ENCODE data around the gene PI3. TPM values are rescaled to one million over a fixed set of nuclear protein-coding genes. Genes with fewer than 3 reads are reported as not detected.
A peak's percentile ranks its signal among the peaks of the same experiment; 100 is the strongest.
"Not testable (repeated sequence)": the region's sequence is repeated elsewhere in the genome, so short reads cannot be mapped to it uniquely, and the experiment has no call there.

PI3 gene, protein sequence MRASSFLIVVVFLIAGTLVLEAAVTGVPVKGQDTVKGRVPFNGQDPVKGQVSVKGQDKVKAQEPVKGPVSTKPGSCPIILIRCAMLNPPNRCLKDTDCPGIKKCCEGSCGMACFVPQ
- not detected for polyA plus RNA-seq (2013, experiment 1 of 2; ENCODE audit: insufficient read length)
- not detected for polyA plus RNA-seq (2013, experiment 2 of 2; ENCODE audit: insufficient read length)

DNA sequence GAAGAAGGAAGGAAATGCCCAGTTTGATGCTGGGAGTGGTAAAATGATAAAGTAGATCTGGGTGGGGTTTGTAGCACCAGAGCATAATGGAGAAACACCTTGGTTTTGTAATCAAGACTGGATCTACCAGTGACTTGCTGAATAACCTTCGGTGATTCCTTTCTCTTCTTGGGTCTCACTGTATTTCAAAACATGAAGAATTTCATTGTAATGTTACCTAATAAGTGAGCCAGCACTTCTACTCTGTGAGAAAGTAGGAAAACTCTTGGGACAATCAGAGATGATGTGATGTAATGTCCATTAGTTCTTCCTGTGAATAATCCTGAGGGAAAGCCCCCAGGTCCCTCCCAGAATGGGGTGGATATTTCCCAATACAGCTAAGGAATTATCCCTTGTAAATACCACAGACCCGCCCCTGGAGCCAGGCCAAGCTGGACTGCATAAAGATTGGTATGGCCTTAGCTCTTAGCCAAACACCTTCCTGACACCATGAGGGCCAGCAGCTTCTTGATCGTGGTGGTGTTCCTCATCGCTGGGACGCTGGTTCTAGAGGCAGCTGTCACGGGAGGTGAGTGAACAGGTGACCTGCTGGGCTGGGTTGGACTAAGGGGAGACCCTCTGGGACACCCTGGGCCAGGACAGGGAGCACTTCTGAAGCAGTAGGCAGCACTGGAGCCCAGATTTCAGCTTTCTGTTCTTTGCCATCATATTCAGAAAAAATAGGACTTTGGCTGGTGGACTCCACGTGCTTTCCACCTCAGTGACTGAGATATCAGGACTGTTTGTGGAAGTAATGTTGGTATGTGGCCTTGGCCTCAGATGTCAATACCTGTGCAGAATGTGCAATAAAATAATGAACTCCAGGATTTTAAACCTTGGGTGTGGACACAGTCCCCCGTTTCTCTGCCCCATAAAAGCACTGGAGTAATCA, at the start of gene PI3:
Gene PI3, plus strand, starts transcription at position 469 of the 931 bp plus-strand sequence. Its CDS starts 21 bp downstream, at position 490.
- DNase-seq: no peak

DNA sequence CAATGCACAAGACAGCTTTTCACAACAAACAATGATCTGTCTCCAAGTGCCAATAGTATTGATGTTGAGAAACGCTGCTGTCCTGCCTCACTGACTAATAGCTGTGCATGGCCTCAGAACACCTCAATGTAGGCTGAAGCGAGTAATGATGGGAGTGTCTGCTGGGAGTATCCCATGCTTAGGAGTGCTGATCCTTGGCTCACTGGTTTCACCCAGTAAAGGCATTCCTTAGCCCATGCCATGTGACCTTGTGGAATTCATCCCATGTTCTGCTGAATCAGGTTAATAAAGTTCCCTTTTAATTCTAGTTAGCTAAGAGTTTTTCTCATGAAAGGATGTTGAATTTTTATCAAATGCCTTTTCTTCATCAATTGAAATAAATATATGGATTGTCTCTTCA, 46.6 kb upstream of the PI3 start:
- DNase-seq: no peak

DNA sequence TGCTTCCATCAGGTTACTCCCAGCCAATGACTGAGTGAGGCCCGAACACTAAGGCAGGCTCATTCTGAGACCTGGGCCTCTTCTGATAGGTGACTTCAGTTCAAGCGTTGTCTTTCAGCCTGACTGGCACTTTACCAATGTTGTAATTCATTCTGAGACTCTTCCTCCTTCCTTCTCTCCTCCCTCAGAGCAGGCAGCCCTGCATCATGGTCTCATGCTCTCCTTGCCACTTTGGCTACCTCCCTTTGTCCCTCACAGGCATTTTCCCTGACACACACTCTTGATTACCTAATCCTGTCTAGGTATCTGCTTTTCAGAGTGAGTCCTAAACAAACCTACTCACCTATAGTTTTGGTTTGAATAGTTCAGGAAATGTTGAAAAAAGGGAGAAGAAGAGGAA, 37.8 kb upstream of the PI3 start:
- no peak for DNase-seq

DNA sequence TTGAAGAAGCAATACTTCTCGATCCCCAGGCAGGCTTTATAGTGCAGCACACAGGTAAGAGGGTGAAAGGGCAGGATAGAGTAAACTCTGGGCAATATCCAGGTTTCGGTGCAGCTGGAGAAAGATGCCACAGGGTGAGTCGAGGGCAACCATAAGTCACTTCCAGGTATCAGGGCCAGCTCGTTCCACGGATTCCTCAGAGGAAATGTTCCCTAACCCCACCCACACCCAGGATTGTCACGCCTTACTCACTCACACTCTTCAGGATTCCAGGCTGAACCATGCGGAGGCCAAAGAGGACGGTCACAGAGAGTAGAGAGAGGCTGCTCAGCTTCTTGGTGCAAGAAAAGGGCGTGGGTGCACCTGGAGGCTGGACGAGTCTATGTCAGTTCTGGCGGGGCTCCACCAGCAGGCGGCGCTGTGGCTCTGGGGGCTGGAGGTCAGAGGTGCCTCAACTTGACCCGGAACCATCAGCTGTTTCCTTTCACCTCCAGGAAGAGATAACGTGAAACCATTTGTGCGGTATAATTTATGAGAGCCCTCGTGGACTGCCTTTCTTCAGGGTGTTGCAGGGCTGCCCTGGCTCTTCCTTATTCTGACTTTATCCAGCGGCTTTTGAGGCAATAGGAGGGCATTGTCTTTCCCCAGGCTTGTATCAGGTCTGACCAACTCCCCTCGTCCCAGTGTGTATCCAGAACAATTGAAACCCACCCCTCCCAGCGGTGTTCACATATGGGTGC, 36.0 kb upstream of the PI3 start:
- DNase-seq: no peak

DNA sequence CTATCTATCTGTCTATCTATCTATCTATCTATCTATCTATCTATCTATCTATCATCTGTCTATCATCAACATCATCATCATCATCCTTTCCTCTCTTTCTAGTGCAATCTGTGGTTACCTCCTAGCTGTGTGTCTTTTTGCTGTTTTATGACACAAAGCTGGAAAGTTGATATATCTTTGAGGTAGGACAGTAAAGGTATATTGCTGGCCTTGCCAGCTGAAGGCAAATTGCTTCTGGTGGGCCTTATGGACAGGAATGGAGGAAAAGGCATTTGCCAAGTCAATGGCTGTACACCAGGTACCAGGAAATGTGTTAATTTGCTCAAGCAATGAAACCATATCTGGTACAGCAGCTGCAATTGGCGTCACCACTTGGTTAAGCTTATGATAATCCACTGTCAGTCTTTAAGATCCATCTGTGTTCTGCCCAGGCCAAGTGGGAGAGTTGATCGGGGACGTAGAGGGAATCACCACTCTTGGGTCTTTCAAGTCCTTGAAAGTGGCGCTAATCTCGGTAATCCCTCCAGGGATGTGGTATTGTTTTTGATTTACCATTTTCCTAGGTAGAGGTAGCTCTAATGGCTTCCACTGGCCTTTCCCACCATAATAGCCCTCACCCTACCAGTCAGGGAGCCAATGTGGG, 34.8 kb upstream of the PI3 start:
- DNase-seq: not testable (repeated sequence)

DNA sequence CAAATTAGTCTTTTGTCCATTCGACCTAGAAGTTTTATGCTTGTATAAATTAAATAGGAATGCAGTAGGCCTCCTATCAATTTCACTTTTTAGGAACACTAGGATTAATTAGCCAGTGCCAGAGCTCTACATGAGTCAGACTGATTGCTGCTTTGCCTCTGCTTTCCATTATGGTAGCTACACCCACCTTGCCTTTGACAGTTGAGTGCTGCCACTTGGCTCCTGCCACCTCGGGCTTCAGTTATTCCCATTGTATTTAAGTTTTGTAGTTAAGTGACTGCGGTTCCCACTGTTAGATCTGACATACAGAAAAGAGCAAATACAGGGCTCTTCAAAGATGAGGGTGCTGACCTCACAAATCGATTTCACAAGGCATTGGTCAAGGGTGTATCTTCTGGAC, 33.9 kb upstream of the PI3 start:
- DNase-seq: no peak

DNA sequence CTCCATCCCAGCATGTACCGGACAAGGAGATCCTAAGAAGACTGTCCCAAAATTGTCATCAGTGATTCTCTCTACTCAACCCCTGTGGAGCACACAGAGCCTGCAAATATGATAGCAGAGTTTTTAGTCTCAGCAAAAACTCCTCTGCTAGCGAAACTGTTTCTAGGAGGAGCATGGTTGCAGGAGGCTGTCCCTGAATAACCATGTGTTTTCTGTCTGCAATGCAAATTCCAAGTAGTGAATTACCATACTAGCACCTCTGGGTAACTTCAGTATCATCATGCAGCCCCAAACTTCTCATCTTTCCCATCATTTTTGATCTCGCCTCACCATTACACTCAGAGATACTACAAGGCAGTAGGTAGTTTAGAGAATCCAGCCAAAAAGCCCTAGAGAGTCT, 25.6 kb upstream of the PI3 start:
- DNase-seq: no peak

DNA sequence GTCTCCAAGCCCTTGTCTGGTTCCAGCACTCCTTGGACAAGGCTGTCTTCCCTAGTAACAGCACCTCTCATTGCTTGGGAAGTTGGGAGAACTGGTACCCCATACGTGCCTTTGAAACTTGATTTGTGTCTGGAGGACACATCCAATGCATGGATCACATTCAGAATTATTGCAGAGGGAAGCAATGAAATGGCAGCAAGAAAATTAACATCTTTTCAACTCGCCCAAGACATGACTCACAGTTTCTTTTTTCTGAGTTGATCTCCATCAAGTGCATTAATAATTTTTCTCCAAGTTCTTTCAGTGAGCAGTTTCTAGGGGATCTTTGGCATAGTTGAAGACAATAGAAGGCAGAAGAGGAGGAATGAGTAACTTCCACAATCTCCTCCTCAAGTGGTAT, 22.3 kb upstream of the PI3 start:
- no peak for DNase-seq

DNA sequence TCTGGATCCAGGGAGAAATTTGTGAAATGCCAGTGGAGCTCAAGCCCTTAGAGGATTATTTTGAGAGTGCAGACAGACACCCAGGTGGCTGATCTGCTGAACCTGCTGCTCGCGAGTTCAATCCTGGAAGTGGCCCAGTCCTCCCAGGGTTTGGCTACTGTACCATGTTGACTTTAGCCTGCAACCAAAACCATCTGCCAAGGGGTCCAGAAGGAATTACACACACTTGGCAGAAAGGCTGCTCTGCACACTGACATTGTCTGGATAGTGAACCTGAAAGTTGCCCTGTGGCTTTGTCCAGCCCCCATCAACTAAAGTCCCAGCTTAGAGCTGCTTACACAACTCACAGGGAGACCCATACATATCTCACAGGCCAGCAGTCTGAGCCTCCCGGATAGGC, 21.6 kb upstream of the PI3 start:
- DNase-seq: no peak

DNA sequence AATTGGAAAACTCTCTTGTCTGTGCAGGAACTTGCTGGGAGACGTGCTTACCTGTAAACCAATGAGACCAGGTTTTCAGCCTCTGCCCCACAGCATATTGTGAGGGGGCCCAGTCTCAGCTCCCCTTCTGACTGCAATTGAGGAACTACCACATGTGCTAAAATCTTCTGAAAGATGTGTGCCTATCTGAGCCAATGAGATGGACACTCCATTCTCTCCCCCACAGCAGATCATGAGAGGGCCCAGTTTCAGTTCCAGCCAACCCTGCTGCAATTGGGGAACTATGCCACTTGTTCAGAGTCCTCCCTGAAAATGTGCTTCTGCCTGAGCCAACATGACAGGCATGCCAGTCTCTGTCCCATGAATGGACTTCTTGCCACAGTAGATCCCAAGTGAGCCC, 20.9 kb upstream of the PI3 start:
- no peak for DNase-seq

DNA sequence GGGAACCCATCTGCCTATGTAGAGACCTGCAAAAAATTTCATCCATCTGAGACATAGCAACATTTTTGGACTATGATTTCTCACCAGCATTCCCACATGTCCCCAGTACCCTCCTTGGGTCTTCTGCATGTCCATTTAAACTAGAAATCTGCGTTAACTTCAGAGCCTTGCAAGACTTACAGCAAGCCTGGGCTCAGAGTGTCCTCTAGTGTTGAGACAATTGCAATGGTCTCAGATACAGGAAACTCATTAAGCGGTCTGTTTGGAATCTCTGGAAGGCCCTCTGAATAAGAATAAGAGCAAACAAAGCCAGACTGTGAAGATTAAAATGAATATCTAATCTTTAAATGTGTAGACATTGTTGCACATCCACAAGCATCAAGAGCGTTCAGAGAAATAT, 20.5 kb upstream of the PI3 start:
- DNase-seq: no peak

DNA sequence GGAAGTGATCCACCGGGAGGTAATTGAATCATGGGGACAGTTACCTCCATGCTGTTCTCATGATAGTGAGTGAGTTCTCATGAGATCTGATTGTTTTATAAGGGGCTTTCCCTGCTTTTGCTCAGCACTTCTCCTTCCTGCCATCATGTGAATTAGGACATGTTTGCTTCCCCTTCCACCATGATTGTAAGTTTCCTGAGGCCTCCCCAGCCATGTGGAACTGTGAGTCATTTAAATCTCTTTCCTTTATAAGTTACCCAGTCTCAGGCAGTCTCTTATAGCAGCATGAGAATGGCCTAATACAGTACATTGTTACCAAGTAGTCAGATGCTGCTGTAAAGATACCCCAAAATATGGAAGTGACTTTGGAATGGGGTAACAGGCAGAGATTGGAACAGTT, 19.9 kb upstream of the PI3 start:
- not testable (repeated sequence) for DNase-seq

DNA sequence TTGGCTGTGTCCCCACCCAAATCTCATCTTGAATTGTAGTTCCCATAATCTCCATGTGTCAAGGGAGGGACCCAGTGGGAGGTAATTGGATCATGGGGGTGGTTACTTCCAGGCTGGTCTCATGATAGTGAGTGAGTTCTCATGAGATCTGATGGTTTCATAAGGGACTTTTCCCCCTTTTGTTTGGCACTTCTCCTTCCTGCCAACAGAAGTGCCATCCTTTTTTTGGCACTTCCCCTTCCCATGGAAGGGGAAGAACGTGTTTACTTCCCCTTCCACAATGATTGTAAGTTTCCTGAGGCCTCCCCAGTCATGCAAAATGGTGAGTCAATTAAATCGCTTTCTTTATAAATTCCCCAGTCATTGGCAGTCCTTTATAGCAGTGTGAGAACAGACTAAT, 18.0 kb upstream of the PI3 start:
- no peak for DNase-seq

DNA sequence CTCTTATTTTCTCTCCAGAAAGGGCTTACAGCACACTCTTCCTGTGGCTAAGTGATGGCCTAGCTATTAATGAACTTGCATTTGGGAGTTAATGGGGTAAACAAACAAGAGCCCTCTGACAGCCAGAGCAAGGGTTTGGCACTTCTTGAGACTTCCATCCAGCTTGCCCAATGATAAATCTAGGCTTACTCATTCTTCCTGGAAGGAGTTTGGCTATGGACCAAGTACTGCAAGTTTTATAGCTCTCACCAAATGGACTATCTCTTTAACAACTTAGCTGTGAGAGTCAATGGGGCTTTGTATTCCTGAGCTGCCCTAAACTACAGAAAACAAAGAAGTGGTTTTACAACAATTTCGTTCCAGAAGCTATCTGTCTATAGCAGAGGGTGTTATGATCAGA, 16.7 kb upstream of the PI3 start:
- peak; percentile 70 for DNase-seq

DNA sequence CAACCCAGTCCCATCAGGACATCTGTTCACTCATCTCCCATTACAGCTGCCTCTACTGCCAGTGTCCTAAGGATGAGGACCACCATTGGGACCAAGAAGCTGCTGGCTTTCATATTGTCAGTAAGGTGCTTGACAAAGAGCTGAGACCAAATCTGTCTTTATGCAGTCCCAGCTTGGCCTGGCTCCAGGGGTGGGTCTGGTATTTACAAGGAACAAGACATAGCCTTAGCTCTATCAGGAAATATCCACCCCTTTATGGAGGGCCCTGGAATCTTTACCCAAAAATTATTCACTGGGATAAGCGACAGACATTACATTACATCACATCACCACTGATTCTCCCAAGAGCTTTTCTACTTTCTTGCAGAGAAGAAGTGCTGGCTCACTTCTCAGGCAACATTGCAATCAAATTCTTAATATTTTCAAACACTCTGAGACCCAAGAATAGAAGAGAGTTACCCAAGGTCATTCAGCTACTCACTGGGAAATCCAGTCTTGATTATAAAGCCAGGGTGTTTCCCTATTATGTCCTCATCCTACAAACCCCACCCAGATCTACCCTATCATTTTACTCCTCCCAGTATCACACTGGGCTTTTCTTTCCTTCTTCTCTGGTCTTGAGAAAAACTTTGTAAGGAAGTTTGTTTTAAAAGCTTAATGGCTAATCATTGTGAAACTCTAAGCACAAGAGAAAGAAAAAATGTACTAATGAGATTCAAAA, 11.5 kb upstream of the PI3 start:
- no peak for DNase-seq

DNA sequence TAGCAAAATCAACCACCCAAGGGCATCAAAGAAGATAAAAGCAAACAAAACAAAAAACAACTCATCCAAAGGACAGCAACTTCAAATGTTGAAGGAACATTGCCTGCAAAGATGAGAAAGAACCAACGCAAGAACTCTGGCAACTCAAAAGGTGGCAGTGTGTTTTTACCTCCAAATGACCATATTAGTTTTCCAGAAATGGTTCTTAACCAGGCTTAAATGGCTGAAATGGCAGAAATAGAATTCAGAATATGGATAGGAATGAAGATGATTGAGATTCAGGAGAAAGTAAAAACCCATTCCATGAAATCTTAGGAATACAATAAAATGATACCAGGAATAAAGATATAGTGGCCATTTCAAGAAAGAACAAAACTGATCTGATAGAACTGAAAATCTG, 9.8 kb upstream of the PI3 start:
- no peak for DNase-seq

DNA sequence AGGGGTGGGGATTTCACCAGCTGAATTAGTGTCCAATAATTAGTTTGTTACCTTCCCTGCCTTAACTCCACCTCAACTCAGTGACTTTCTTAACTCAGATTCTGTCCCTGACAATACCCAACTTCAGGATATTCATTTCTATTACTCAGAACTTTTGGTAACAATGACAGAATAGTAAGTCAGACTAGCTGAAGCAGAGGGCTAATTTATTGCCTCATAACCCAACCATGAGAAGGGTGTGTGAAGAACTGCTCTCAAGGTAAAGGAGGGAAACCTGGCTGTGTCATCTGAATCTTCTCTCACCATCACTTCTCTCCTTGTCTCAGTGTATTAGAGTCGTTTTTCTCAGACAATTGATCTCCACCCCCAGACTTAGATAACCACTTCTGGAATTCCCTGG, 1.2 kb upstream of the PI3 start:
- no peak for DNase-seq

DNA sequence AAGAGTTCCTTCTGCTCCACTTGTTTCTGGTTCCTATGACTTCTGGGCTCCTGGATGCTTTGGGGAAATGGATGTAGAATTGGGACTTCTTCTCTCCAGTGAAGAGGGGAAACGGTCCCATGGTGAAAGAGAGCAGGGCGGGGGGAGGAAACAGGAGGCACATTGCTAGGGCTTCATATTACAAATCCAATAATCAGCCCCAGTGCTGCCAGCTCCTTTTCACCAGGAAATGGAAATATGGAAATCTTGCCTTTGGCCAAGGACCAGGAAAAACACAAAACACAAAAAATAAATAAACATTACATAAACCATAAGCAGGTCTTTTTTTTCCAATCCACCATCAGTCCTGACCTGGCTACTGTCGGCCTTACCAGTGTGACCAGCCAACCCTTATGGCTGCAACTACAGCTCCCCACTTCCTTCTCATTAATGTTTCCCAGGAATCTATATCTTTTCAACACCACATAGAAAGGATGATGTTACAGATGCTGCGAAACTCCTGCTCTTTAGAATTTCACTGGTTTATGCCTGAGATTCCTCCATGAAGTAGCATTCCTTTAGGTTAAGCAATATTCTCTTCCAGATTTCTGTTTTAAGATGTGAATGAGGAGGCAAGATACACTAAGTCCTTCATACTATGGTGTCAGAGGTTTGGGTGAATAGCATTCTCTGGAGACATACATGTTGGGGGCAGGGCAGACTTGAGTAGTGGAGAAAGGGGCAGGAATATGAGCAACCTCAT, 2.0 kb downstream of the PI3 start:
- DNase-seq: no peak

DNA sequence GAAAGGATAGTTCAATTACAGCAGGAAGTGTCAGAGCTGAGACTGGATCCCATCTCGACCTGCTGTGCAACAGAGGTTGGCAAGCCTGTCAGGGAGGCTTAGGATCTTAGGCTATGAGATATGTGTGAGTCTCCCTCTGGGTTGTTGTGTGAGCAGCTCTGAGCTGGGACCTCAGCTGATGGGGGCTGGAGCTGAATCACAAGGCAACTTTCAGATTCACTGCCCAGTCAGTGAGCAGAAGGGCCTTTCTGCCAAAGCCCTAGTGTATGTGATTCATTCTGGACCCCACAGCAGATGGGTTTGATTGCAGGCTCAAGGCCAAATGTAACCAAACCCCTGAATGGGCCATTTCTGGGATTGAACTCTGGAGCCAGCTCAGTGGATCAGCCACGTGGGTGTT, 4.5 kb downstream of the PI3 start:
- DNase-seq: peak; percentile 11

DNA sequence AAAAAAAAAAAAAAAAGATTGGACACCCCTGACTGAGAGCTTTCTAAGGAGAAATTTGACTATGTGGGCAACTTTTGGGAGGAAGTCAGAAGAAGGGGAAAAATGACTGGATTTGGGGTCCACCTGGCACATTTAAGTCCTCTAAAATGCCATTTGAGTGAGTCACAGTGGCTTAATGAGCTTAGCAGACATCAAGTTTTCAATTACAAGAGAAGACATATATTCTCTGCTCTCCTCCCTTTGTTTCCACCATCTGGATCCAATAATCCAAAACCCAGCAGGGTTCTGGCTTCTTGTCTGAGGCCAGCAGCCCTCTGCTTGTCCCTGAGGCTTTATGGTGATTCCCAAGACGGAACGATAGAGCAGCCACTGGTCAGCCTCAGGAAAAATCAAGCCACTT, 6.9 kb downstream of the PI3 start:
- DNase-seq: peak; percentile 70

DNA sequence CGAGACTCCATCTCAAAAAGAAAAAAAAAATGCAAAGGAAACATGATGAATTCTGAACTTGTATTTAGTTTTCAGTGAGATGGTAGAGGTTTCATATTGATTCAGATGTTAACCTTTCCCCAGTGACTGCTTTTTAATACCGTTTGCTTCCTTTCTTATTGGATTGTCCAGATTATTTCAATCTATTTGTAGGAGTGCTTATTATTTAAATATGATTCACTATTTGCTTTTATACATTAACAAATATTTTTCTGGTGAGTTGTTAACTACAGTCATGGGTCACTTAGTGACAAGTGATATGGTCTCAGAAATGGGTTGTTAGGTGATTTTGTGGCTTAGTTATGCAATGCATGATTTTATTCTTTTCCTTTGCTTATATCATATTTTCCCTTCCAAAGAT, 8.4 kb downstream of the PI3 start:
- no peak for DNase-seq

DNA sequence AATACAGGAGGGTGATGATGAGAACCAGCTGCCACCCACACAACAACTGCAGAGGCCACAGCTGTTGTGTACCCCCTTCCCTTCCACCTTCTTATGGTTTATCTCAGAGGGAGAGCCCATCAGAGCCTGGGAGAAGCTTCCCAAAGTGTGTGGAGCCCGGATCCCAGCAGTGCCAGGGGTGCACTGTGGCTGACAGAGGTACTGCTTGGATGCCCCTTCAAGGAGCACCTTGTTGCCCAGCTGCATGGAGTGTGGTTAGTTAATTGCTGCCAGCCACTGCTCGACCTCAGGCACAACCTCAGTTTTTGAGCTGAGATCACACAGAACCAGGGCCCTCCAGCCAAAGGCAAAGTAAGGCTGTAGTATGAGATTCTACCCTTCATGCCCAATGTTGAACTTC, 13.0 kb downstream of the PI3 start:
- no peak for DNase-seq

All from fibroblast of skin of abdomen (primary cell).